ENCODE data around the gene SMIM22.

GRCh38 chr16:4775005-4775404 is 20.2 kb upstream of the SMIM22 start:
- TF ChIP-seq EZH2 (IDR thresholded peaks at IDR 0.05) (no peak), POLR2AphosphoS5 (IDR thresholded peaks at IDR 0.05; ENCODE audit: borderline replicate concordance, low read depth, low read length) (no peak), FOXP2 (optimal IDR thresholded peaks at IDR 0.05; ENCODE audit: control extremely low read depth, extremely low read length, insufficient read depth) (no peak)

All from SK-N-MC (cell line).